K562 (cell line): ENCODE data around the gene TNFRSF18.

Experiments
- ARID3A ChIP-seq: IDR thresholded peaks from 2 replicates; pipeline ENCODE4 v1.6.1; 2012; ENCODE audit warnings: low read depth, low read length, improper control_type of control experiment, borderline replicate concordance
- CHD2 ChIP-seq: IDR thresholded peaks from 2 replicates; pipeline ENCODE4 v1.6.1; 2011; ENCODE audit warnings: low read depth, low read length
- CTCF ChIP-seq, 3 experiments: IDR thresholded peaks in 2 of 3; conservative IDR thresholded peaks in 1 of 3; 2 replicates each; pipeline ENCODE4 v1.5.1; 2011 to 2012; ENCODE audit warnings: low read length in 3 of 3, mild to moderate bottlenecking in 3 of 3, control low read depth in 2 of 3, improper control_type of control experiment in 1 of 3, inconsistent platforms in 1 of 3, low read depth in 1 of 3, mixed read lengths in 1 of 3, moderate library complexity in 1 of 3; ENCODE audit not compliant: insufficient read depth in 2 of 3
- EP300 ChIP-seq: IDR thresholded peaks from 2 replicates; pipeline ENCODE4 v1.6.1; 2012; ENCODE audit warnings: low read length, improper control_type of control experiment
- EZH2 ChIP-seq: IDR thresholded peaks from 2 replicates; pipeline ENCODE4 v1.6.1; 2012; ENCODE audit warnings: low read depth, mild to moderate bottlenecking, inconsistent platforms, low read length, borderline replicate concordance
- HMGXB4 ChIP-seq: sonication (generic); formaldehyde crosslinking; IDR thresholded peaks from 2 replicates; pipeline ENCODE4 v1.8.1; 2023; ENCODE audit warnings: mild to moderate bottlenecking, missing genetic modification reagents
- MAFK ChIP-seq: IDR thresholded peaks from 2 replicates; pipeline ENCODE4 v1.6.1; 2011; ENCODE audit warnings: low read length, improper control_type of control experiment
- POLR2A ChIP-seq: fragments of 450-650 bp; conservative IDR thresholded peaks from 2 replicates; pipeline ENCODE4 v1.6.1; 2016
- POLR2AphosphoS5 ChIP-seq: IDR thresholded peaks from 2 replicates; pipeline ENCODE4 v1.6.1; 2011; ENCODE audit warnings: mild to moderate bottlenecking, low read depth, low read length, moderate library complexity; ENCODE audit not compliant: control insufficient read depth, insufficient read depth
- YY1 ChIP-seq, 3 experiments: IDR thresholded peaks; 2 replicates each; pipeline ENCODE4 v1.6.1; 2011; ENCODE audit warnings: low read length in 2 of 3, mild to moderate bottlenecking in 2 of 3, moderate library complexity in 2 of 3, borderline replicate concordance in 1 of 3, control low read depth in 1 of 3, low read depth in 1 of 3; ENCODE audit not compliant: insufficient read depth in 3 of 3, insufficient replicate concordance in 2 of 3, control insufficient read depth in 1 of 3, insufficient read length in 1 of 3; ENCODE audit errors: extremely low read depth in 1 of 3
- ZNF124 ChIP-seq: sonication (generic); formaldehyde crosslinking; IDR thresholded peaks from 2 replicates; pipeline ENCODE4 v1.8.1; 2022; ENCODE audit warnings: missing genetic modification reagents
- ZNF398 ChIP-seq: fragments of 250-450 bp; sonication (Bioruptor Pico); IDR thresholded peaks from 2 replicates; pipeline ENCODE4 v1.8.0; 2021; ENCODE audit warnings: moderate library complexity, mild to moderate bottlenecking, inconsistent platforms

GRCh38 chr1:1225913-1226312 is 19.5 kb upstream of the TNFRSF18 start:
- no peak for TF ChIP-seq POLR2AphosphoS5
- no peak for TF ChIP-seq MAFK
- TF ChIP-seq EZH2 = no peak
- TF ChIP-seq ZNF124 (CRISPR knock-in tag) = no peak
- TF ChIP-seq CTCF (IDR thresholded peaks at IDR 0.05 in 2 of 3, conservative IDR thresholded peaks at IDR 0.05 in 1 of 3; ENCODE audit: insufficient read depth in 2 of 3, low read depth in 1 of 3, low read length in 3 of 3) = no peak
- TF ChIP-seq HMGXB4 (CRISPR knock-in tag) = no peak
- TF ChIP-seq ARID3A = no peak
- TF ChIP-seq EP300 = no peak
- no peak for TF ChIP-seq POLR2A
- no peak for TF ChIP-seq YY1 (IDR thresholded peaks at IDR 0.05; ENCODE audit: borderline replicate concordance in 1 of 3, control insufficient read depth in 1 of 3, extremely low read depth in 1 of 3, insufficient read depth in 3 of 3, insufficient read length in 1 of 3, insufficient replicate concordance in 2 of 3, low read depth in 1 of 3, low read length in 2 of 3)
- no peak for TF ChIP-seq CHD2
- no peak for TF ChIP-seq ZNF398 (CRISPR knock-in tag)
